ENCODE data around the gene LTBP2. TPM values are rescaled to one million over a fixed set of nuclear protein-coding genes. Genes with fewer than 3 reads are reported as not detected.

Gene LTBP2
- total RNA-seq, 1 experiment from 2014 or later: 1.5 TPM

DNA sequence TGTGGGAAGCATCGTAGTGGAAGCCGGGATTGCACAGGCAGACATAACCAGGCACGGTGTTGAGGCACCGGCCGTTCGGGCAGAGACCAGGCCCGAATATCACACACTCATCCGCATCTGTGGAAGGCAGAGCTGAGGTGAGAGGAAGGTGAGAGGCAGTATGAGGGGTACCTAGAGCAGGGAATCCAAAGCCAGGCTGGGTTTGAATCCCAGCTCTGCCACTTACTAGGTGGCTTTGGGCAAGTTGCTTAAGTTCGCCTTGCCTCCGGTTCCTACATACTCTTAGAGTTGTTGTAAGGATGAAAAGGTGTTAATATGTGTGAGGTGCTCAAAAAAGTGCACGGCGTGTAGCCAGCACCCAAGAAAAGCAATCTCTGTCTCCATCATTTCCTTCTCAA, 108.1 kb downstream of the LTBP2 start:
- no peak overlapping the region for H3K9ac ChIP-seq (ENCODE audit: low read length)
- peaks cover 0 to 15% of the 10 kb centered on the region in 2 experiments; a peak in 2 of 4 replicates for H3K4me1 ChIP-seq (ENCODE audit: control insufficient read depth in 1 of 2, insufficient read depth in 2 of 2, low read length in 2 of 2)
- H2AFZ ChIP-seq (ENCODE audit: low read depth, low read length, poor library complexity, severe bottlenecking): no peak overlapping the region
- RAD21 ChIA-PET (ENCODE audit: low non-redundant PET in 1 of 2, low total read pairs in 2 of 2, uncharacterized antibody in 2 of 2, unreplicated experiment in 2 of 2): no interaction called here
- H3K4me2 ChIP-seq (ENCODE audit: low read length): no peak overlapping the region
- no peak for ATAC-seq
- no peaks in the 10 kb centered on the region for H3K27me3 ChIP-seq (ENCODE audit: insufficient read depth, low read length)
- no TSS peak for BruUV-seq (replicated peaks)
- no peaks in the 10 kb centered on the region for H3K9me3 ChIP-seq (ENCODE audit: control insufficient read depth in 1 of 2, insufficient read depth in 1 of 2, low read depth in 1 of 2, low read length in 2 of 2)
- H3K79me2 ChIP-seq (ENCODE audit: insufficient read depth, low read length): no peaks in the 10 kb centered on the region
- no peak for TF ChIP-seq SP1 (IDR thresholded peaks at IDR 0.05; ENCODE audit: low read depth)
- no peak for TF ChIP-seq EZH2phosphoT487 (IDR thresholded peaks at IDR 0.05; ENCODE audit: borderline replicate concordance)
- H3K9me2 ChIP-seq (ENCODE audit: insufficient read depth): no peaks in the 10 kb centered on the region
- POLR2A ChIA-PET: no interaction called here
- no peaks in the 10 kb centered on the region for H3K36me3 ChIP-seq (ENCODE audit: control insufficient read depth in 1 of 2, insufficient read depth in 2 of 2, low read length in 2 of 2)
- no peak overlapping the region for H3K27ac ChIP-seq (ENCODE audit: low read depth, low read length)
- CTCF ChIA-PET: interaction anchor here (2.1 kb wide), 1 partner anchor 11 kb away, joined by 10 read pairs; the partner anchor contains the start of genes ISCA2 and NPC2
- intact Hi-C loops (cut with micrococcal nuclease): no loop called here
- H4K20me1 ChIP-seq (ENCODE audit: insufficient read depth): no peaks in the 10 kb centered on the region
- DNase-seq (ENCODE audit: low read depth, low spot score): no peak
- no peak overlapping the region for H3K4me3 ChIP-seq (replicated peaks in 1 of 2; ENCODE audit: low read depth in 1 of 2, low read length in 2 of 2)

DNA sequence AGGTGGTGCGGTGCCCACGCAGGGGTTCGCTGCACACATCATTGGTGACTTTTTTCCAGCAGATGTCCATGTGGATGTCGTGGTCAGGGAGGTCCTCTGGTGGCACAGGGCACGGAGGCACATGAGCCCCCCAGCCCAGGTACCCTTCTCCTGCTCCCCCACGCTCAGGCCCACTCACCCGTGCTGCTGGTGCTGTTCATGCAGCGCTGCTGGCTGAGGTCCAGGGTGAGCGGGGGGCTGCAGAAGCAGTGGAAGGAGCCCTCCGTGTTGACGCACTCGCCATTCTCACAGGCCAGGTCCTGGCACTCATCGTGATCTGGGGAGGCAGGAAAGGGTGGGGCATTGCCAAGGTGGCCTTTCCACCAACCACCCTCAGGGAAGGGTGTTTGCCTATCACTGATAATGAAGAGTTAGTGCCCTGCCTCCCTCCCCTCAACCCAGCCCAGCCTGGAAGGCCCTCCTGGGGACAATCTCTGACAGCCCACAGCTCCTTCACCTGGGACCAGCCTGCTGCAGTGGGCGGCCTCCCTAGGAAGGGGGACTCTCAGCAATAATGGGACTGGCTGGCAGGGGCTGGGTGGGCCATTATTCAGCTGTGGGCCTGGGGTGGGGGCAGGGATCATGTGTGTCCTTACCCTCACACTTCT, 108.6 kb downstream of the LTBP2 start:
- Histone ChIP-seq H3K4me1 (ENCODE audit: control insufficient read depth in 1 of 2, insufficient read depth in 2 of 2, low read length in 2 of 2) (peaks cover 0 to 15% of the 10 kb centered on the region in 2 experiments; a peak in 2 of 4 replicates), H3K4me2 (ENCODE audit: low read length) (no peak overlapping the region), H3K27ac (ENCODE audit: low read depth, low read length) (no peak overlapping the region), H3K4me3 (replicated peaks in 1 of 2; ENCODE audit: low read depth in 1 of 2, low read length in 2 of 2) (no peak overlapping the region), H2AFZ (ENCODE audit: low read depth, low read length, poor library complexity, severe bottlenecking) (no peak overlapping the region), H3K79me2 (ENCODE audit: insufficient read depth, low read length) (no peaks in the 10 kb centered on the region), H3K9me3 (ENCODE audit: control insufficient read depth in 1 of 2, insufficient read depth in 1 of 2, low read depth in 1 of 2, low read length in 2 of 2) (no peaks in the 10 kb centered on the region), H3K27me3 (ENCODE audit: insufficient read depth, low read length) (no peaks in the 10 kb centered on the region), H3K9me2 (ENCODE audit: insufficient read depth) (no peaks in the 10 kb centered on the region), H3K9ac (ENCODE audit: low read length) (no peak overlapping the region), H3K36me3 (ENCODE audit: control insufficient read depth in 1 of 2, insufficient read depth in 2 of 2, low read length in 2 of 2) (no peaks in the 10 kb centered on the region), H4K20me1 (ENCODE audit: insufficient read depth) (no peaks in the 10 kb centered on the region)
- DNase-seq (ENCODE audit: low read depth, low spot score) (no peak), ATAC-seq (no peak)
- intact Hi-C loops (cut with micrococcal nuclease): no loop called here
- POLR2A ChIA-PET: no interaction called here
- no TSS peak for BruUV-seq (replicated peaks)
- RAD21 ChIA-PET (ENCODE audit: low non-redundant PET in 1 of 2, low total read pairs in 2 of 2, uncharacterized antibody in 2 of 2, unreplicated experiment in 2 of 2): no interaction called here
- CTCF ChIA-PET: interaction anchor here (1.6 to 2.1 kb wide), 2 partner anchors 10 to 106 kb away, joined by 6 to 10 read pairs; partner anchors contain the start of genes ISCA2 and NPC2
- TF ChIP-seq, protein P1, sequence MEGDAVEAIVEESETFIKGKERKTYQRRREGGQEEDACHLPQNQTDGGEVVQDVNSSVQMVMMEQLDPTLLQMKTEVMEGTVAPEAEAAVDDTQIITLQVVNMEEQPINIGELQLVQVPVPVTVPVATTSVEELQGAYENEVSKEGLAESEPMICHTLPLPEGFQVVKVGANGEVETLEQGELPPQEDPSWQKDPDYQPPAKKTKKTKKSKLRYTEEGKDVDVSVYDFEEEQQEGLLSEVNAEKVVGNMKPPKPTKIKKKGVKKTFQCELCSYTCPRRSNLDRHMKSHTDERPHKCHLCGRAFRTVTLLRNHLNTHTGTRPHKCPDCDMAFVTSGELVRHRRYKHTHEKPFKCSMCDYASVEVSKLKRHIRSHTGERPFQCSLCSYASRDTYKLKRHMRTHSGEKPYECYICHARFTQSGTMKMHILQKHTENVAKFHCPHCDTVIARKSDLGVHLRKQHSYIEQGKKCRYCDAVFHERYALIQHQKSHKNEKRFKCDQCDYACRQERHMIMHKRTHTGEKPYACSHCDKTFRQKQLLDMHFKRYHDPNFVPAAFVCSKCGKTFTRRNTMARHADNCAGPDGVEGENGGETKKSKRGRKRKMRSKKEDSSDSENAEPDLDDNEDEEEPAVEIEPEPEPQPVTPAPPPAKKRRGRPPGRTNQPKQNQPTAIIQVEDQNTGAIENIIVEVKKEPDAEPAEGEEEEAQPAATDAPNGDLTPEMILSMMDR (IDR thresholded peaks at IDR 0.05 in 2 of 3, conservative IDR thresholded peaks at IDR 0.05 in 1 of 3; ENCODE audit: borderline replicate concordance in 1 of 3, insufficient read depth in 1 of 3, low read depth in 2 of 3, low read length in 2 of 3): no peak
- TF ChIP-seq, protein P2, sequence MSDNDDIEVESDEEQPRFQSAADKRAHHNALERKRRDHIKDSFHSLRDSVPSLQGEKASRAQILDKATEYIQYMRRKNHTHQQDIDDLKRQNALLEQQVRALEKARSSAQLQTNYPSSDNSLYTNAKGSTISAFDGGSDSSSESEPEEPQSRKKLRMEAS (IDR thresholded peaks at IDR 0.05): no peak
- TF ChIP-seq EZH2phosphoT487 (IDR thresholded peaks at IDR 0.05; ENCODE audit: borderline replicate concordance) (no peak), CBX3 (IDR thresholded peaks at IDR 0.05; ENCODE audit: low read depth) (no peak), JUND (IDR thresholded peaks at IDR 0.05) (no peak), ELF1 (IDR thresholded peaks at IDR 0.05; ENCODE audit: borderline replicate concordance, low read depth) (no peak), EZH2 (IDR thresholded peaks at IDR 0.05) (no peak), CEBPB (IDR thresholded peaks at IDR 0.05; ENCODE audit: low read depth) (no peak), ZFX (IDR thresholded peaks at IDR 0.05) (no peak), RAD21 (IDR thresholded peaks at IDR 0.05; ENCODE audit: low read depth) (no peak), SIN3A (IDR thresholded peaks at IDR 0.05; ENCODE audit: low read depth) (no peak), POLR2A (IDR thresholded peaks at IDR 0.05; ENCODE audit: borderline replicate concordance, extremely low read depth, insufficient read depth, insufficient read length) (no peak)
- TF ChIP-seq, protein P3, sequence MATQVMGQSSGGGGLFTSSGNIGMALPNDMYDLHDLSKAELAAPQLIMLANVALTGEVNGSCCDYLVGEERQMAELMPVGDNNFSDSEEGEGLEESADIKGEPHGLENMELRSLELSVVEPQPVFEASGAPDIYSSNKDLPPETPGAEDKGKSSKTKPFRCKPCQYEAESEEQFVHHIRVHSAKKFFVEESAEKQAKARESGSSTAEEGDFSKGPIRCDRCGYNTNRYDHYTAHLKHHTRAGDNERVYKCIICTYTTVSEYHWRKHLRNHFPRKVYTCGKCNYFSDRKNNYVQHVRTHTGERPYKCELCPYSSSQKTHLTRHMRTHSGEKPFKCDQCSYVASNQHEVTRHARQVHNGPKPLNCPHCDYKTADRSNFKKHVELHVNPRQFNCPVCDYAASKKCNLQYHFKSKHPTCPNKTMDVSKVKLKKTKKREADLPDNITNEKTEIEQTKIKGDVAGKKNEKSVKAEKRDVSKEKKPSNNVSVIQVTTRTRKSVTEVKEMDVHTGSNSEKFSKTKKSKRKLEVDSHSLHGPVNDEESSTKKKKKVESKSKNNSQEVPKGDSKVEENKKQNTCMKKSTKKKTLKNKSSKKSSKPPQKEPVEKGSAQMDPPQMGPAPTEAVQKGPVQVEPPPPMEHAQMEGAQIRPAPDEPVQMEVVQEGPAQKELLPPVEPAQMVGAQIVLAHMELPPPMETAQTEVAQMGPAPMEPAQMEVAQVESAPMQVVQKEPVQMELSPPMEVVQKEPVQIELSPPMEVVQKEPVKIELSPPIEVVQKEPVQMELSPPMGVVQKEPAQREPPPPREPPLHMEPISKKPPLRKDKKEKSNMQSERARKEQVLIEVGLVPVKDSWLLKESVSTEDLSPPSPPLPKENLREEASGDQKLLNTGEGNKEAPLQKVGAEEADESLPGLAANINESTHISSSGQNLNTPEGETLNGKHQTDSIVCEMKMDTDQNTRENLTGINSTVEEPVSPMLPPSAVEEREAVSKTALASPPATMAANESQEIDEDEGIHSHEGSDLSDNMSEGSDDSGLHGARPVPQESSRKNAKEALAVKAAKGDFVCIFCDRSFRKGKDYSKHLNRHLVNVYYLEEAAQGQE (IDR thresholded peaks at IDR 0.05; ENCODE audit: low read depth): no peak
